ENCODE results near the gene MRPL22.

Gene MRPL22

DNA sequence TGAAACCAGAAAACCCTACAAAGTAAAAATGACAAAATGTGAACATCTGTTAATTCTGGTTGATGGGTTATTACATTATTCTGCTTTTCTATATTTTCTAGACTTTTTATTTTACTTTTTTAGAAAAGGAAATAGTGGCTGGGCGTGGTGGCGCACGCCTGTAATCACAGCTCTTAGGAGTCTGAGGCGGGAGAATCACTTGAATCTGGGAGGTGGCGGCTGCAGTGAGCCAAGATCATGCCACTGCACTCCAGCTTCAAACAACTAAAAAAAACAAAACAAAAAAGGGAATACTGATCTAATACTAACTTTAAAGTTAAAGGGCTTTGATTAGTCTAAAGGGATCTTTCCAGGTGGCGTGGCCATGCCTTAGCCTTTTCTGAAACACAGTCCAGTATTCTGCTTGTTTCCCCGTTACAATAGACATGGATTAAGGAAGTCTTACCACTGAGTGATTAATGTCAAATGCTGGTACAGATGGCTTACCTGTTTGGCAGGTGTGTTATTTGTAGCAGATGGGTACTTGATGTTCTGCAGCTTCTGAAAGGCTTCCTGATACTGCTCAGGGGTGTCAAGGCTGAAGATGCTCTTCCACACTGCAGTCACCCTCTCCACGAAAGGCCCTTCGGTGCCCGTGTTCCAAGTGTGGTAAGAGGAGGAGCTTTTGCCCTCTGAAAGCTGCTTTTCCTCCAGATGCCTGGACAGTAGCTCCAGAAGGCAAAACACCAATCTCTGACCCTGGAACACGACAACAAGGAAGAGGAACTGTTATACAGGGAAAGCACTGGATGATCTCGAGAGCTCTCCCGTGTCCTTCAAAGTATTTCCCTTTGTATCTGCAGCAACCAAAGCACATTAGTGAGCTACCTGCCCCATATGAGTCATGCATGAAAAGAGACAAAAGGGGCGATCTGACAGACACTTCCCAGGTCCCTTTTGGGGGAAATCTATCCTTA lies 45.0 kb upstream of the MRPL22 start:
- CTCF ChIA-PET = interaction anchor here (0.5 to 1.1 kb wide), 4 partner anchors 8 to 253 kb away, joined by 3 to 5 read pairs (median 4); no protein-coding TSS in a partner anchor
- no peak for TF ChIP-seq ZNF571 (tag by site-specific recombination; IDR thresholded peaks at IDR 0.05)
- TF ChIP-seq ZNF530 (tag by site-specific recombination; IDR thresholded peaks at IDR 0.05; ENCODE audit: low read depth) = no peak
- TF ChIP-seq, protein P1, sequence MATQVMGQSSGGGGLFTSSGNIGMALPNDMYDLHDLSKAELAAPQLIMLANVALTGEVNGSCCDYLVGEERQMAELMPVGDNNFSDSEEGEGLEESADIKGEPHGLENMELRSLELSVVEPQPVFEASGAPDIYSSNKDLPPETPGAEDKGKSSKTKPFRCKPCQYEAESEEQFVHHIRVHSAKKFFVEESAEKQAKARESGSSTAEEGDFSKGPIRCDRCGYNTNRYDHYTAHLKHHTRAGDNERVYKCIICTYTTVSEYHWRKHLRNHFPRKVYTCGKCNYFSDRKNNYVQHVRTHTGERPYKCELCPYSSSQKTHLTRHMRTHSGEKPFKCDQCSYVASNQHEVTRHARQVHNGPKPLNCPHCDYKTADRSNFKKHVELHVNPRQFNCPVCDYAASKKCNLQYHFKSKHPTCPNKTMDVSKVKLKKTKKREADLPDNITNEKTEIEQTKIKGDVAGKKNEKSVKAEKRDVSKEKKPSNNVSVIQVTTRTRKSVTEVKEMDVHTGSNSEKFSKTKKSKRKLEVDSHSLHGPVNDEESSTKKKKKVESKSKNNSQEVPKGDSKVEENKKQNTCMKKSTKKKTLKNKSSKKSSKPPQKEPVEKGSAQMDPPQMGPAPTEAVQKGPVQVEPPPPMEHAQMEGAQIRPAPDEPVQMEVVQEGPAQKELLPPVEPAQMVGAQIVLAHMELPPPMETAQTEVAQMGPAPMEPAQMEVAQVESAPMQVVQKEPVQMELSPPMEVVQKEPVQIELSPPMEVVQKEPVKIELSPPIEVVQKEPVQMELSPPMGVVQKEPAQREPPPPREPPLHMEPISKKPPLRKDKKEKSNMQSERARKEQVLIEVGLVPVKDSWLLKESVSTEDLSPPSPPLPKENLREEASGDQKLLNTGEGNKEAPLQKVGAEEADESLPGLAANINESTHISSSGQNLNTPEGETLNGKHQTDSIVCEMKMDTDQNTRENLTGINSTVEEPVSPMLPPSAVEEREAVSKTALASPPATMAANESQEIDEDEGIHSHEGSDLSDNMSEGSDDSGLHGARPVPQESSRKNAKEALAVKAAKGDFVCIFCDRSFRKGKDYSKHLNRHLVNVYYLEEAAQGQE (tag by site-specific recombination; IDR thresholded peaks at IDR 0.05) = no peak
- no peak for TF ChIP-seq ZNF626 (tag by site-specific recombination; IDR thresholded peaks at IDR 0.05)
- TF ChIP-seq KLF1 (tag by site-specific recombination; IDR thresholded peaks at IDR 0.05) = no peak
- no peak for TF ChIP-seq ZNF747 (tag by site-specific recombination; IDR thresholded peaks at IDR 0.05)
- no peak for TF ChIP-seq ZNF701 (tag by site-specific recombination; IDR thresholded peaks at IDR 0.05)
- no peak for TF ChIP-seq GLIS1 (tag by site-specific recombination; IDR thresholded peaks at IDR 0.05)
- no peak for TF ChIP-seq ZEB2 (tag by site-specific recombination; IDR thresholded peaks at IDR 0.05)
- no peak for TF ChIP-seq ZNF324 (tag by site-specific recombination; IDR thresholded peaks at IDR 0.05)
- TF ChIP-seq ZFP3 (tag by site-specific recombination; IDR thresholded peaks at IDR 0.05; ENCODE audit: low read depth) = no peak
- no peak for TF ChIP-seq OVOL3 (tag by site-specific recombination; IDR thresholded peaks at IDR 0.05)
- POLR2A ChIA-PET = interaction anchor here (1.1 kb wide), 1 partner anchor 42 kb away, joined by 3 read pairs; the partner anchor contains the start of gene GEMIN5
- Histone ChIP-seq H3K9me3 (ENCODE audit: control insufficient read depth, insufficient read depth, low read depth, low read length) (no peaks in the 10 kb centered on the region), H3K4me3 (ENCODE audit: low read depth, low read length) (no peak overlapping the region), H3K4me1 (ENCODE audit: control insufficient read depth, insufficient read depth, low read length) (no peaks in the 10 kb centered on the region), H3K27ac (ENCODE audit: extremely low read depth, low read depth, low read length) (no peak overlapping the region), H3K36me3 (ENCODE audit: control insufficient read depth in 2 of 2, insufficient read depth in 1 of 2, low read length in 2 of 2) (peaks cover 42 to 87% of the 10 kb centered on the region in 2 experiments)

DNA sequence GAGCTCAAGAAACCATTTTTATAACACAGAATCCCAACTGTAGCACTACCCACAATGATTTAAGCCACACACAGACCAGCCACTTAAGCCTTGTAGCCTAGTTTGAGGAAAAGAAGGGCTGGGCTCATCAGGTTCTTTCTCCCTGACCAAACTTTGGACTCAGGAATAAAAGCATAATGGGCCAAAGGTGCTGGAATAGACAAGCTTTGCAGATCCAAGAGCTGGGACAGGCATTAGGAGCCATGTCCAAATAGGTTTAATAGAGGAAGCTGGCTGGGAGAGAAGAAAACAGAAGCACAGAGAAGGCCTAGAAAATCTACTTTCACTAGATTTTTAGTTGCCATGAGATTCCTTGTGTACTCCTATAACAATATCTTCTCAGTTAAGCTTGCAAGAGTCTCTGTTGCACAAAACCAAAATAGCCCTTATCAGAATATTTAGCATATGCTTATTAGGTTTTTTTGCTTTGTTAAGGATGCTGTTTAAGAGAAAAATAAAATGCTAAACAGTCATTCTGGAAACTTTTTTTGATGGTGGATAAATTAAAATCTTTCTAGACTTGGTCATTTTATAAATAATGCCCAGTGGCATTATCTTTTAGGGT lies 44.2 kb upstream of the MRPL22 start:
- no peak for TF ChIP-seq ZNF366 (tag by site-specific recombination; conservative IDR thresholded peaks at IDR 0.05)
- no peak for TF ChIP-seq SP3 (tag by site-specific recombination; IDR thresholded peaks at IDR 0.05)
- no peak for TF ChIP-seq ZNF596 (tag by site-specific recombination; IDR thresholded peaks at IDR 0.05)
- TF ChIP-seq ZFHX2 (tag by site-specific recombination; conservative IDR thresholded peaks at IDR 0.05) = no peak
- no peak for TF ChIP-seq ZNF514 (tag by site-specific recombination; IDR thresholded peaks at IDR 0.05)
- no peak for TF ChIP-seq ZNF266 (tag by site-specific recombination; IDR thresholded peaks at IDR 0.05; ENCODE audit: low read depth)
- TF ChIP-seq ZNF571 (tag by site-specific recombination; IDR thresholded peaks at IDR 0.05) = no peak
- TF ChIP-seq ZNF19 (tag by site-specific recombination; IDR thresholded peaks at IDR 0.05; ENCODE audit: low read depth) = no peak
- TF ChIP-seq, protein P2, sequence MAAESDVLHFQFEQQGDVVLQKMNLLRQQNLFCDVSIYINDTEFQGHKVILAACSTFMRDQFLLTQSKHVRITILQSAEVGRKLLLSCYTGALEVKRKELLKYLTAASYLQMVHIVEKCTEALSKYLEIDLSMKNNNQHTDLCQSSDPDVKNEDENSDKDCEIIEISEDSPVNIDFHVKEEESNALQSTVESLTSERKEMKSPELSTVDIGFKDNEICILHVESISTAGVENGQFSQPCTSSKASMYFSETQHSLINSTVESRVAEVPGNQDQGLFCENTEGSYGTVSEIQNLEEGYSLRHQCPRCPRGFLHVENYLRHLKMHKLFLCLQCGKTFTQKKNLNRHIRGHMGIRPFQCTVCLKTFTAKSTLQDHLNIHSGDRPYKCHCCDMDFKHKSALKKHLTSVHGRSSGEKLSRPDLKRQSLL (tag by site-specific recombination; IDR thresholded peaks at IDR 0.05) = no peak
- no peak for TF ChIP-seq ZNF292 (tag by site-specific recombination; IDR thresholded peaks at IDR 0.05; ENCODE audit: borderline replicate concordance, low read depth)
- TF ChIP-seq ZNF776 (tag by site-specific recombination; IDR thresholded peaks at IDR 0.05; ENCODE audit: borderline replicate concordance) = no peak
- no peak for TF ChIP-seq ZFP3 (tag by site-specific recombination; IDR thresholded peaks at IDR 0.05; ENCODE audit: low read depth)
- TF ChIP-seq GLI2 (tag by site-specific recombination; IDR thresholded peaks at IDR 0.05; ENCODE audit: borderline replicate concordance, low read depth) = no peak
- TF ChIP-seq ZXDB (tag by site-specific recombination; IDR thresholded peaks at IDR 0.05) = no peak
- no peak for TF ChIP-seq ZNF138 (tag by site-specific recombination; IDR thresholded peaks at IDR 0.05; ENCODE audit: borderline replicate concordance)
- TF ChIP-seq, protein P3, sequence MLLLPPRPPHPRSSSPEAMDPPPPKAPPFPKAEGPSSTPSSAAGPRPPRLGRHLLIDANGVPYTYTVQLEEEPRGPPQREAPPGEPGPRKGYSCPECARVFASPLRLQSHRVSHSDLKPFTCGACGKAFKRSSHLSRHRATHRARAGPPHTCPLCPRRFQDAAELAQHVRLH (tag by site-specific recombination; IDR thresholded peaks at IDR 0.05) = no peak
- peaks cover 44 to 87% of the 10 kb centered on the region in 2 experiments for H3K36me3 ChIP-seq (ENCODE audit: control insufficient read depth in 2 of 2, insufficient read depth in 1 of 2, low read length in 2 of 2)
- POLR2A ChIA-PET = no interaction called here
- no peak overlapping the region for H3K4me3 ChIP-seq (ENCODE audit: low read depth, low read length)
- no peak overlapping the region for H3K27ac ChIP-seq (ENCODE audit: extremely low read depth, low read depth, low read length)
- no peaks in the 10 kb centered on the region for H3K9me3 ChIP-seq (ENCODE audit: control insufficient read depth, insufficient read depth, low read depth, low read length)
- CTCF ChIA-PET = interaction anchor here (0.8 to 1.1 kb wide), 2 partner anchors 10 to 254 kb away, joined by 4 to 5 read pairs; no protein-coding TSS in a partner anchor
- no peaks in the 10 kb centered on the region for H3K4me1 ChIP-seq (ENCODE audit: control insufficient read depth, insufficient read depth, low read length)

Measured in HEK293 (cell line).